Ishikawa (cell line): Measurements from ENCODE around the gene ST3GAL3.

Experiments
- CEBPB ChIP-seq: IDR thresholded peaks from 2 replicates; pipeline ENCODE4 v1.6.1; 2012
- EGR1 ChIP-seq: IDR thresholded peaks from 2 replicates; pipeline ENCODE4 v1.6.1; 2012
- EP300 ChIP-seq: IDR thresholded peaks from 2 replicates; pipeline ENCODE4 v1.6.1; 2012; ENCODE audit warnings: borderline replicate concordance
- NFIC ChIP-seq: IDR thresholded peaks from 2 replicates; pipeline ENCODE4 v1.6.1; 2012
- RAD21 ChIP-seq: IDR thresholded peaks from 2 replicates; pipeline ENCODE4 v1.6.1; 2012; ENCODE audit warnings: low read depth
- TAF1 ChIP-seq: IDR thresholded peaks from 2 replicates; pipeline ENCODE4 v1.6.1; 2012; ENCODE audit warnings: low read depth, mild to moderate bottlenecking
- TEAD4 ChIP-seq: IDR thresholded peaks from 2 replicates; pipeline ENCODE4 v1.6.1; 2012
- YY1 ChIP-seq: IDR thresholded peaks from 2 replicates; pipeline ENCODE4 v1.6.1; 2012; ENCODE audit warnings: low read depth
- ZBTB7A ChIP-seq: IDR thresholded peaks from 2 replicates; pipeline ENCODE4 v1.6.1; 2012; ENCODE audit warnings: low read depth
- TF ChIP-seq, protein P1 (sequence below): IDR thresholded peaks from 2 replicates; pipeline ENCODE4 v1.6.1; 2012
- TF ChIP-seq, protein P2 (sequence below): IDR thresholded peaks from 2 replicates; pipeline ENCODE4 v1.6.1; 2012
- TF ChIP-seq, protein P3 (sequence below): IDR thresholded peaks from 2 replicates; pipeline ENCODE4 v1.6.1; 2012; ENCODE audit warnings: low read depth, mild to moderate bottlenecking

DNA sequence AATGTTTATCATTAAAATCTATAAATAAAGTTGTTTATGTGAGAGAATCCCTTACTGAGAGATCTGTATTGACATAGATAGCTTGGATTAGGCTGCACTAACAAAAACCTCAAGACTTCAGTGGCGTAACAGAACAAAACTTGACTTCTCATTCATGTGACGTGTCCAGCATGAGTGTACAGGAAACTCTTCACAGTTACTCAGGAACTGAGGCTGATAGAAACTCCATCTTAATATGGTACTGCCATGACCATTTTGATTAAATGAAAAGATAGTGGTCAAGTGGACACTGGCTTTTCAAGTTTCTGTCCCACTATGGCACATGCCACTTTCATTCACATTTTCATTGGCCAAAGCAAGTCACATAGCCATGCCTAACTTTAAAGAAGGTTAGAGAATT is 3.7 kb downstream of the ST3GAL3 start:
- TF ChIP-seq, protein P1, sequence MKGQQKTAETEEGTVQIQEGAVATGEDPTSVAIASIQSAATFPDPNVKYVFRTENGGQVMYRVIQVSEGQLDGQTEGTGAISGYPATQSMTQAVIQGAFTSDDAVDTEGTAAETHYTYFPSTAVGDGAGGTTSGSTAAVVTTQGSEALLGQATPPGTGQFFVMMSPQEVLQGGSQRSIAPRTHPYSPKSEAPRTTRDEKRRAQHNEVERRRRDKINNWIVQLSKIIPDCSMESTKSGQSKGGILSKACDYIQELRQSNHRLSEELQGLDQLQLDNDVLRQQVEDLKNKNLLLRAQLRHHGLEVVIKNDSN: no peak
- no peak for TF ChIP-seq TAF1
- TF ChIP-seq, protein P2, sequence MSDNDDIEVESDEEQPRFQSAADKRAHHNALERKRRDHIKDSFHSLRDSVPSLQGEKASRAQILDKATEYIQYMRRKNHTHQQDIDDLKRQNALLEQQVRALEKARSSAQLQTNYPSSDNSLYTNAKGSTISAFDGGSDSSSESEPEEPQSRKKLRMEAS: no peak
- no peak for TF ChIP-seq YY1
- TF ChIP-seq, protein P3, sequence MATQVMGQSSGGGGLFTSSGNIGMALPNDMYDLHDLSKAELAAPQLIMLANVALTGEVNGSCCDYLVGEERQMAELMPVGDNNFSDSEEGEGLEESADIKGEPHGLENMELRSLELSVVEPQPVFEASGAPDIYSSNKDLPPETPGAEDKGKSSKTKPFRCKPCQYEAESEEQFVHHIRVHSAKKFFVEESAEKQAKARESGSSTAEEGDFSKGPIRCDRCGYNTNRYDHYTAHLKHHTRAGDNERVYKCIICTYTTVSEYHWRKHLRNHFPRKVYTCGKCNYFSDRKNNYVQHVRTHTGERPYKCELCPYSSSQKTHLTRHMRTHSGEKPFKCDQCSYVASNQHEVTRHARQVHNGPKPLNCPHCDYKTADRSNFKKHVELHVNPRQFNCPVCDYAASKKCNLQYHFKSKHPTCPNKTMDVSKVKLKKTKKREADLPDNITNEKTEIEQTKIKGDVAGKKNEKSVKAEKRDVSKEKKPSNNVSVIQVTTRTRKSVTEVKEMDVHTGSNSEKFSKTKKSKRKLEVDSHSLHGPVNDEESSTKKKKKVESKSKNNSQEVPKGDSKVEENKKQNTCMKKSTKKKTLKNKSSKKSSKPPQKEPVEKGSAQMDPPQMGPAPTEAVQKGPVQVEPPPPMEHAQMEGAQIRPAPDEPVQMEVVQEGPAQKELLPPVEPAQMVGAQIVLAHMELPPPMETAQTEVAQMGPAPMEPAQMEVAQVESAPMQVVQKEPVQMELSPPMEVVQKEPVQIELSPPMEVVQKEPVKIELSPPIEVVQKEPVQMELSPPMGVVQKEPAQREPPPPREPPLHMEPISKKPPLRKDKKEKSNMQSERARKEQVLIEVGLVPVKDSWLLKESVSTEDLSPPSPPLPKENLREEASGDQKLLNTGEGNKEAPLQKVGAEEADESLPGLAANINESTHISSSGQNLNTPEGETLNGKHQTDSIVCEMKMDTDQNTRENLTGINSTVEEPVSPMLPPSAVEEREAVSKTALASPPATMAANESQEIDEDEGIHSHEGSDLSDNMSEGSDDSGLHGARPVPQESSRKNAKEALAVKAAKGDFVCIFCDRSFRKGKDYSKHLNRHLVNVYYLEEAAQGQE: no peak
- no peak for TF ChIP-seq EP300
- no peak for TF ChIP-seq EGR1
- TF ChIP-seq CEBPB: no peak
- no peak for TF ChIP-seq RAD21
- no peak for TF ChIP-seq NFIC
- TF ChIP-seq TEAD4: no peak
- TF ChIP-seq ZBTB7A: no peak
